HL-60 (cell line): ENCODE results near the gene NR3C1.

Experiments used
- GABPA ChIP-seq: IDR thresholded peaks from 2 replicates; pipeline ENCODE4 v1.6.1; 2012; ENCODE audit warnings: low read depth
- TF ChIP-seq, protein P1 (sequence below): IDR thresholded peaks from one replicate; pipeline ENCODE4 v1.5.1; 2011; ENCODE audit warnings: low read length, control low read depth, inconsistent platforms; ENCODE audit not compliant: insufficient read depth

DNA sequence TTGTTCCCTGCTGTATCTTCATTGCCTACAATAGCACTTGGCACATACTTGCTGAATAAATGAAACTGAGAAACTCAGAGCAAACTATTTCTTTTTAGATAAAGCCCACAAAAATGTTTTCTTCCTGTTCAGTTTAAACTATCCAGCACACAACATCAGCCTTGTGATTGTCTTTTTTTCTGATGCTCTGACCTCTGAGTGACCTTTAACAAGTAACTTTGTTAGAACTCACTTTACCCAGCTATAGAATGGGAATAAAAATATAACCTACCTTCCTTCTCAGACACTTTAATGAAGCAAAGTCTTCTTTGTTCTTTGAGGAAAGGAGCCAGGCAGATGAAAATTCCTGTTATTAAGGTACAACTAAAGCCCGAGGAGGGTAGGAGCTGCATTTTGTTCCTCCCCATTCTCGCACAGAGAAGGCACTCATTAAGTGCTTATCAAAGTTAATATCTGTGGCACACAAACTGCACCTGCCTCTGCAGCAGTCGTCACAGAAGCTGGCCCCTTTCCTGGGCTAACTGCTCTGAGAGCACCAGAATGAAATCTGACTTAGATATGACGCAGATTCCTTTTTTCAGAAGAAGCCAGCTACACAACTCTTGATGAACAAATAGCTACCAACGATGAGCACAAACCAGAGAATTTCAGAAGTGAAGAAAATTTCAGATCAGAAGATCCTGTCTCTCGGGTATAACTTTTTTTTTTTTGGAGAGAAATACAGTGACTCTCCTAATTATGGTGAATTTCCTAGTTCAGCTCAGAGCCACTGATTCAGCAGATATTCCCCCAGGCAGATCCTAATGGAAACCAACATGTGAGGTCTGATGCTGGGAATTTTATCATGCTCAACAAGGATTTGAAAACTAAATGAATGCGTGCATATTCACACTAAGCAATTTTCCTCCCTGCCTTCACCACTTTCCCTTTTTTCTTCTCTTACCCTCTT, 31.0 kb upstream of the NR3C1 start:
- TF ChIP-seq, protein P1, sequence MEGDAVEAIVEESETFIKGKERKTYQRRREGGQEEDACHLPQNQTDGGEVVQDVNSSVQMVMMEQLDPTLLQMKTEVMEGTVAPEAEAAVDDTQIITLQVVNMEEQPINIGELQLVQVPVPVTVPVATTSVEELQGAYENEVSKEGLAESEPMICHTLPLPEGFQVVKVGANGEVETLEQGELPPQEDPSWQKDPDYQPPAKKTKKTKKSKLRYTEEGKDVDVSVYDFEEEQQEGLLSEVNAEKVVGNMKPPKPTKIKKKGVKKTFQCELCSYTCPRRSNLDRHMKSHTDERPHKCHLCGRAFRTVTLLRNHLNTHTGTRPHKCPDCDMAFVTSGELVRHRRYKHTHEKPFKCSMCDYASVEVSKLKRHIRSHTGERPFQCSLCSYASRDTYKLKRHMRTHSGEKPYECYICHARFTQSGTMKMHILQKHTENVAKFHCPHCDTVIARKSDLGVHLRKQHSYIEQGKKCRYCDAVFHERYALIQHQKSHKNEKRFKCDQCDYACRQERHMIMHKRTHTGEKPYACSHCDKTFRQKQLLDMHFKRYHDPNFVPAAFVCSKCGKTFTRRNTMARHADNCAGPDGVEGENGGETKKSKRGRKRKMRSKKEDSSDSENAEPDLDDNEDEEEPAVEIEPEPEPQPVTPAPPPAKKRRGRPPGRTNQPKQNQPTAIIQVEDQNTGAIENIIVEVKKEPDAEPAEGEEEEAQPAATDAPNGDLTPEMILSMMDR: no peak
- no peak for TF ChIP-seq GABPA
